Peyer's patch (tissue), 4 donors: Measurements from ENCODE around the gene PRKAR1B. TPM values are rescaled to one million over a fixed set of nuclear protein-coding genes. Genes with fewer than 3 reads are reported as not detected.
"Not testable (repeated sequence)": the region's sequence is repeated elsewhere in the genome, so short reads cannot be mapped to it uniquely, and the experiment has no call there.

ENCODE experiments used
- DNase-seq, 3 donors: peaks; one replicate each; pipeline ENCODE4 v3.0.0-alpha.2; 2017 to 2019
- H3K27ac ChIP-seq, 4 donors: fragments of 200-600 bp; sonication (generic); one replicate each; pipeline ENCODE4 v1.5.1; 2016 to 2019
- H3K27me3 ChIP-seq, 2 donors: fragments of 200-600 bp; sonication (generic); one replicate each; pipeline ENCODE4 v1.5.1; 2019
- H3K36me3 ChIP-seq, 3 donors: fragments of 200-600 bp; sonication (generic); one replicate each; pipeline ENCODE4 v1.5.1; 2016 to 2019
- H3K4me1 ChIP-seq, 4 donors: fragments of 200-600 bp; sonication (generic); one replicate each; pipeline ENCODE4 v1.5.1; 2016 to 2019
- H3K4me3 ChIP-seq, 4 donors: fragments of 200-600 bp; sonication (generic); 1 replicate in 3 of 4; 2 replicates in 1 of 4; pipeline ENCODE4 v1.5.1; 2016 to 2019; ENCODE audit warnings: mild to moderate bottlenecking in 1 of 4
- H3K9me3 ChIP-seq, 4 donors: fragments of 200-600 bp; sonication (generic); one replicate each; pipeline ENCODE4 v1.5.1; 2016 to 2019; ENCODE audit warnings: mild to moderate bottlenecking in 1 of 4
- POLR2A ChIP-seq, 2 donors: fragments of 450-650 bp; IDR thresholded peaks; one replicate each; pipeline ENCODE4 v1.5.1; 2017; ENCODE audit warnings: antibody characterized with exemption in 2 of 2, mild to moderate bottlenecking in 2 of 2, moderate library complexity in 2 of 2
- total RNA-seq, 4 donors: library from RNA; depleted of rRNA; stranded (reverse); fragments of >200 nt; gene quantifications; one replicate each; pipeline ENCODE4 v1.1.0, GENCODE V29; 2016
- TF ChIP-seq, protein P1 (sequence below), 6 experiments: fragments of 450-650 bp in 4 of 6; fragments of 200-600 bp in 2 of 6; sonication (generic) in 1 of 6; IDR thresholded peaks; one replicate each; pipeline ENCODE4 v1.5.1; 2017 to 2019; ENCODE audit warnings: antibody characterized with exemption in 6 of 6, mild to moderate bottlenecking in 3 of 6, moderate library complexity in 1 of 6

PRKAR1B gene
- total RNA-seq, 4 donors from 2014 or later: 13.0 to 42.9 (median 17.0) TPM

DNA sequence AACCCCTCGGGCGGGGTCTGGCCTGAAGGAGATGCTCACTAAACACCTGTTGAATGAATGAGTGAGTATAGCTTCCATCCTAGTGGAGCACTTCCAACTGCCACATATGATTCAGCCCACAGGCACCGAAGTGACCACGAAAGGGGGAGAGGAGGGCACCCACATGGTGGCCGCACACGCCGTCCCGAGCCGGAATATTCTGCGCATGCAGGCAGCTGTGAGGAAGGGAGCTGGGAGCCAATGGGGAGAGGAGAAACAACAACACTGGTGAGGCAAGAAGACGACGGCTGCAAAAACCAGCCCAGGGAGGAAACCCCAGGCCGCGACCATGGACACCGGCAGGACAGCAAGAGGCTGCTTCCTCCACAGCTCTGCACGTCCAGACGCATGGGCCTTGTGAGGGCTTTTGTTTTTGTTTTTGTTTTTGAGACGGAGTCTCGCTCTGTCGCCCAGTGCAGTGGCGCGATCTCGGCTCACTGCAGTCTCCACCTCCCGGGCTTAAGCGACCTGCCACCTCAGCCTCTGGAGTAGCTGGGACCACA lies 67.7 kb downstream of the PRKAR1B start:
- no peak overlapping the region for H3K27ac ChIP-seq
- TF ChIP-seq, protein P1, sequence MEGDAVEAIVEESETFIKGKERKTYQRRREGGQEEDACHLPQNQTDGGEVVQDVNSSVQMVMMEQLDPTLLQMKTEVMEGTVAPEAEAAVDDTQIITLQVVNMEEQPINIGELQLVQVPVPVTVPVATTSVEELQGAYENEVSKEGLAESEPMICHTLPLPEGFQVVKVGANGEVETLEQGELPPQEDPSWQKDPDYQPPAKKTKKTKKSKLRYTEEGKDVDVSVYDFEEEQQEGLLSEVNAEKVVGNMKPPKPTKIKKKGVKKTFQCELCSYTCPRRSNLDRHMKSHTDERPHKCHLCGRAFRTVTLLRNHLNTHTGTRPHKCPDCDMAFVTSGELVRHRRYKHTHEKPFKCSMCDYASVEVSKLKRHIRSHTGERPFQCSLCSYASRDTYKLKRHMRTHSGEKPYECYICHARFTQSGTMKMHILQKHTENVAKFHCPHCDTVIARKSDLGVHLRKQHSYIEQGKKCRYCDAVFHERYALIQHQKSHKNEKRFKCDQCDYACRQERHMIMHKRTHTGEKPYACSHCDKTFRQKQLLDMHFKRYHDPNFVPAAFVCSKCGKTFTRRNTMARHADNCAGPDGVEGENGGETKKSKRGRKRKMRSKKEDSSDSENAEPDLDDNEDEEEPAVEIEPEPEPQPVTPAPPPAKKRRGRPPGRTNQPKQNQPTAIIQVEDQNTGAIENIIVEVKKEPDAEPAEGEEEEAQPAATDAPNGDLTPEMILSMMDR (IDR thresholded peaks at IDR 0.05): no peak
- no peak for TF ChIP-seq POLR2A (IDR thresholded peaks at IDR 0.05)
- no peaks in the 10 kb centered on the region for H3K27me3 ChIP-seq
- no peaks in the 10 kb centered on the region for H3K36me3 ChIP-seq
- H3K9me3 ChIP-seq: no peaks in the 10 kb centered on the region
- DNase-seq: no peak
- no peak overlapping the region for H3K4me3 ChIP-seq
- H3K4me1 ChIP-seq: peaks cover 0 to 16% (median 0%) of the 10 kb centered on the region in 4 donors

DNA sequence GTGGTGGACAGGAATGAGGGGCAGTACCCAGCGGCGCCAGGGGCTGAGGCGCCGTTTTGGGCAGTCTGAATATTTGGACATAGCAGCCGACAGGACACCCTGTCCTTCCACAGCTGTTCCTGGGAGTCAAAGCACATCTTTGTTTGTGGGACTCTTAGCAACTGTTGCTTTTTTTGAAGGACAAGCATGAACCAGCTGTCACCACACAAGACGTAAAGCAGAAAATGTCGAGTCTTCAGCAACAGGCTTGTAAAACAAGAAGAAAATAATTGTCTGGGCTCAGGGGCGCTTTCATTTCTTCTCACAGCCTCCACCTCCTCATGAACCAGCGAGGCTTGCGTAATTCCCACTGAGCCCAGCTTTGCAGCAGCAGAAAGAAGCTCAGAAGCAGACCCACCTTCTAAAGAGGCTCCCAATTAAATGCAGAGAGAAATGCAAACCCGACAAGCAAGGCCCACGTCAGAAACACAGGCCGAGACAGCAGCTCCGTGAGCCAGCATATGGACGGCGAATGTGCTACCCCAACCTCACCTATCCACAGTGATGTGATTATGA lies 69.4 kb downstream of the PRKAR1B start:
- Histone ChIP-seq H3K4me3 (no peak overlapping the region), H3K36me3 (no peaks in the 10 kb centered on the region), H3K27ac (peak overlapping the region in 2 of 4 donors; percentile 25 to 74), H3K4me1 (peaks cover 0 to 7% (median 0%) of the 10 kb centered on the region in 4 donors), H3K27me3 (no peaks in the 10 kb centered on the region), H3K9me3 (no peaks in the 10 kb centered on the region)
- TF ChIP-seq POLR2A (IDR thresholded peaks at IDR 0.05): no peak
- TF ChIP-seq, protein P1 (IDR thresholded peaks at IDR 0.05): no peak
- peak in 1 of 3 donors; percentile 48 for DNase-seq

DNA sequence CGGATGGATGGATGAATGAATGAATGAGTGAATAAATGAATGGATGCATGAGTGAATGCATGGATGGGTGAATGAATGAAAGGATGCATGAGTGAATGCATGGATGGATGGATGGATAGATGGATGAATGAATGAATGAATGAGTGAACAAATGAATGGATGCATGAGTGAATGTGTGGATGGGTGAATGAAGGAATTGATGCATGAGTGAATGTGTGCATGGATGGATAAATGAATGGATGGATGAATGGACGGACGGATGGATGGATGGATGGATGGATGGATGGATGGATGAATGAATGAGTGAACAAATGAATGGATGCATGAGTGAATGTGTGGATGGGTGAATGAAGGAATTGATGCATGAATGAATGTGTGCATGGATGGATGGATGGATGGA lies 70.1 kb downstream of the PRKAR1B start:
- not testable (repeated sequence) for H3K36me3 ChIP-seq, H3K9me3 ChIP-seq, H3K27me3 ChIP-seq, DNase-seq, H3K4me3 ChIP-seq, H3K4me1 ChIP-seq
- H3K27ac ChIP-seq: peak overlapping the region in 2 of 4 donors; percentile 25 to 74

DNA sequence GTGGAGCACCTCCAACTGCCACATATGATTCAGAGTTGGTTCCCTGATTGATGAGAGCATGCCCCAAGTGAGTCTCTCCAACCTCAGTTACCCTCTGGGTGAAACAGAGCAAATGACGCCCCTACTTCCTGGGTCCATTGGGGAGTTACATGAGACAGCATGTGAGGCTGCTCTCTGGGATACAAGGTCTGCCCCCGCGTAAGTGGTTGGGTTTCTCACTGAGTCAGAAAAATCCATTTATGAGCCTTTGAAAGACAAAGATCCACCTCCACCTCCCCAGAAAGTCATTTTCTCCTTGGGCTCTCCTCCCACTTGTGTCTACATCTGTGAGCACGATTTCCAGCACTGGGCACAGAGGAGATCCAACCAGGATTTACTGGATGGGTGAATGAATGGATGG lies 71.3 kb downstream of the PRKAR1B start:
- H3K27me3 ChIP-seq: no peaks in the 10 kb centered on the region
- DNase-seq: no peak
- TF ChIP-seq, protein P1 (IDR thresholded peaks at IDR 0.05): no peak
- no peak for TF ChIP-seq POLR2A (IDR thresholded peaks at IDR 0.05)
- H3K4me1 ChIP-seq: peaks cover 0 to 7% (median 0%) of the 10 kb centered on the region in 4 donors
- H3K27ac ChIP-seq: no peak overlapping the region
- no peak overlapping the region for H3K4me3 ChIP-seq
- H3K9me3 ChIP-seq: peaks cover 0 to 12% (median 0%) of the 10 kb centered on the region in 4 donors
- H3K36me3 ChIP-seq: no peaks in the 10 kb centered on the region

DNA sequence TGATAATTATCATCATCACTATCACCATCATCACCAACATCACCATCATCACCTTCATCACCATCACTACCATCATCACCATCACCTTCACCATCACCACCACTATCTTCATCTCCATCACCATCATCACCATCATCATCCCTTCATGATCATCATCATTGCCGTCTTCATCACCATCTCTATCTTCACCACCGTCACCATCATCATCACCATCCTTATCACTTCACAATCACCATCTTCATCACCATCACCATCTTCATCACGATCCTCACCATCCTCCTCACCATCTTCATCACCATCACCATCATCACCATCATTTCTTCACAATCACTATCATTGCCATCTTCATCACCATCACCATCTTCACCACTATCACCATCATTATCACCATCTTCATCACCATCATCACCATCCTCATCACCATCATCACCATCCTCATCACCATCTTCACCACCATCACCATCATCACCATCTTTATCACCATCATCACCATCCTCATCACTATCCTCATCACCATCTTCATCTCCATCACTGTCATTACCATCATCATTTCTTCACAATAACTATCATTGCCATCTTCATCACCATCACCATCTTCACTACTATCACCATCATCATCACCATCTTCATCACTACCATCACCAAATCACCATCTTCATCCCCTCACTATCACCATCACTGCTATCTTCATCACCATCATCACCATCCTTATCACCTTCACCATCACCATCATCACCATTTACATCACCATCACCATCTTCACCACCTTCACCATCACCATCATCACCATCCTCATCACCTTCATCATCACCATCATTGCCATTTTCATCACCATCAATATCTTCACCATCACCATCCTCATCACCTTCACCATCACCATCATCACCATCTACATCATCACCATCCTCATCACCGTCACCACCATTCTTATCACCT lies 73.0 kb downstream of the PRKAR1B start:
- Histone ChIP-seq H3K4me3 (no peak overlapping the region), H3K27me3 (no peaks in the 10 kb centered on the region), H3K36me3 (no peaks in the 10 kb centered on the region), H3K27ac (no peak overlapping the region), H3K9me3 (peaks cover 0 to 12% (median 0%) of the 10 kb centered on the region in 4 donors), H3K4me1 (peaks cover 0 to 7% (median 0%) of the 10 kb centered on the region in 4 donors)
- TF ChIP-seq, protein P1 (IDR thresholded peaks at IDR 0.05): no peak
- TF ChIP-seq POLR2A (IDR thresholded peaks at IDR 0.05): no peak
- no peak for DNase-seq

DNA sequence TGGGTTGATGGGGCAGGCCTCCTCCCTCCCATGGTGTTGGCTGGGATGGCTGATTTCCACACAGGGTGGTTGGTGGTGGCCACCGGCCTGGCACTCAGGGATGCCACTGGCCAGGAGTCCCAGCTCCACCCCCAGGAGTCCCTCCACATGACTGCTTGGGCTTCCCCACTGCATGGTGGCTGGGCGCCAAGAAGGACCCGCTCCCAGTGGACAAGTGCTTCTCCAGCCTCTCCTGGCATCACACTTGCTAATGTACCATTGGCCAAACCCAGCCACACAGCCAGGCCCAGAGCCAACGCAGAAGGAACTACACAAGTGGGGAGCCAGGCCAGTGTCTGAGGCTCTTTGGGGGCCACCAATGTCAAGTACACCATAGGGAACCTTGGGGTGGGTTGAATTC lies 74.2 kb downstream of the PRKAR1B start:
- Histone ChIP-seq H3K9me3 (peaks cover 0 to 12% (median 0%) of the 10 kb centered on the region in 4 donors), H3K4me1 (no peaks in the 10 kb centered on the region), H3K36me3 (no peaks in the 10 kb centered on the region), H3K27me3 (no peaks in the 10 kb centered on the region), H3K4me3 (no peak overlapping the region), H3K27ac (no peak overlapping the region)
- TF ChIP-seq, protein P1 (IDR thresholded peaks at IDR 0.05): no peak
- TF ChIP-seq POLR2A (IDR thresholded peaks at IDR 0.05): no peak
- peak in 1 of 3 donors; percentile 25 for DNase-seq

DNA sequence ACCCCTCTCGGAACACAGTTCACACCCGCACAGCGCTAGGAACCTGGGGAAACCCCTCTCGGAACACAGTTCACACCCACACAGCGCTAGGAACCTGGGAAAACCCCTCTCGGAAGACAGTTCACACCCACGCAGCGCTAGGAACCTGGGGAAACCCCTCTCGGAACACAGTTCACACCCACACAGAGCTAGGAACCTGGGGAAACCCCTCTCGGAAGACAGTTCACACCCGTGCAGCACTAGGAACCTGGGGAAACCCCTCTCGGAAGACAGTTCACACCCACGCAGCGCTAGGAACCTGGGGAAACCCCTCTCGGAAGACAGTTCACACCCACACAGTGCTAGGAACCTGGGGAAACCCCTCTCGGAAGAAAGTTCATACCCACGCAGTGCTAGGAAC lies 74.9 kb downstream of the PRKAR1B start:
- not testable (repeated sequence) for H3K4me1 ChIP-seq, DNase-seq, H3K27ac ChIP-seq, H3K27me3 ChIP-seq, H3K36me3 ChIP-seq, H3K4me3 ChIP-seq
- peaks cover 0 to 12% (median 0%) of the 10 kb centered on the region in 4 donors for H3K9me3 ChIP-seq
